ENCODE data around the gene ALK.

Gene ALK

DNA sequence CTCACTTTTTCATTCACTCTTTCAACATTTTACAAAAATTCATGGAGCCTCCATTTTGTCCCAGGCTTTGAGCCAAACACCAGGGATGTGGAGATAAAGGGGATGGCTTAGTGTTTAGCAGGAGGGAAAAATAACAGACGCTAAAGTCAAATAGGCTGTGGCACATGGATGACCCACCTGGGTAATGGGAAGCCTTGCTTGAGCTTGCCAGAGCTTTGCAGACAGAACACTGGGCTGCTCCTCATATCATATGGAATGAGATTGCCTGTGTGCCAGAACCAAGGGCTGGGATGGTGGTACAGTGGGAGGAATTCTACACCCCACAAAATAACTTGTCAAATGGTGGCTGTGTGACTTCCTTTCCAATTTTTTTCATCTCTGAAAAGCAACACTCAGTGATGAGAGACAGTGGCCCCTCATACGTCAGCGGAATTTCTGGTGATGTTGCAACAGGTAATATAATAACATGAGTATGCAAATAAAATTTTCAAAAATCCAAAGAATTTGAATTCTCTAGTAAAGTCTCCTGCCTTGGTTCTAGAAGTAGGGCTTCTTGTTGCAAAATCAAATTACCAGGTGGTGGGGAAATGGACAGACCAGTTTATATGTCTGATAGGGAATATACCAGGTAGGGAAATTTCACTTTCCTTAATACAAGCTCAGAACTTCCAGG lies 553.3 kb downstream of the ALK start:
- no peak for DNase-seq (ENCODE audit: low read depth in 2 of 2)

DNA sequence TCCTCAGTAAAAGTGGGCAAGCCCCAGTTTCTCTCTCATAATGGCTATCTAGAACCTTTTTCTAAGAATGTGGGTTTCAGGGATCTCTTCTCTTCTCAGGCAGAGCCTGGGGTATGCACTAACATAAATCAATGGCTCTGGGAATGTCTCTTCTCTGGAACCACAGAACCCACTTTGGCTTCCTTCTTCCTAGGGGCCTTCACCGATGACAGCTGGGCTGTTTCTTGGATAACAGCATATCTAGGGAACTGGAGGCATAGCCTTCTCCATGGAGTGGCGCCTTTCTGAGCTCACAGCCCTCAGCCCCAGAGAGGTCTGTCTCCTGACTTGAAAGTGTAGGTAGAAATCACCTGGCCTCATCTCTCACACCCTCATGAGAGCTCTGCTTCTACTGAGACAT lies 558.3 kb downstream of the ALK start:
- DNase-seq (ENCODE audit: low read depth in 2 of 2) = no peak

DNA sequence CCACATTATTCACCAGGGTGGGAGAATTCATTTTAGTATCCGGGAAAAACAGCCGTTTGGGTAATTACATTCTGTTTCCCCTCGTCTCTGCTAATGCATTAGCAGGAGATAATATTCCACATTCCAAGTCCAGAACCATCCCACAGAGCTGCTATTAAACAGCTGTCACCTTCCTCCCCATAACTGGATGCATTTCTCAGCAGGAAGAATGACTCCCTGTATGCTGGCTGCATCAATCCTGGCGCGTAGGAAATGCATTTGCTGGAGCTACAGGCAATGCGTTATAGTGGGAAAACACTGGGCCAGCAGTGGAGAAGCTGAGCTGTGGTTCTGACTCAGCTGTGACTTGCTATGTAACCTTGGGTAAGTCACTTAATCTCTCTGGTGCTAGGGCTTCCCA lies 560.2 kb downstream of the ALK start:
- no peak for DNase-seq (ENCODE audit: low read depth in 2 of 2)

DNA sequence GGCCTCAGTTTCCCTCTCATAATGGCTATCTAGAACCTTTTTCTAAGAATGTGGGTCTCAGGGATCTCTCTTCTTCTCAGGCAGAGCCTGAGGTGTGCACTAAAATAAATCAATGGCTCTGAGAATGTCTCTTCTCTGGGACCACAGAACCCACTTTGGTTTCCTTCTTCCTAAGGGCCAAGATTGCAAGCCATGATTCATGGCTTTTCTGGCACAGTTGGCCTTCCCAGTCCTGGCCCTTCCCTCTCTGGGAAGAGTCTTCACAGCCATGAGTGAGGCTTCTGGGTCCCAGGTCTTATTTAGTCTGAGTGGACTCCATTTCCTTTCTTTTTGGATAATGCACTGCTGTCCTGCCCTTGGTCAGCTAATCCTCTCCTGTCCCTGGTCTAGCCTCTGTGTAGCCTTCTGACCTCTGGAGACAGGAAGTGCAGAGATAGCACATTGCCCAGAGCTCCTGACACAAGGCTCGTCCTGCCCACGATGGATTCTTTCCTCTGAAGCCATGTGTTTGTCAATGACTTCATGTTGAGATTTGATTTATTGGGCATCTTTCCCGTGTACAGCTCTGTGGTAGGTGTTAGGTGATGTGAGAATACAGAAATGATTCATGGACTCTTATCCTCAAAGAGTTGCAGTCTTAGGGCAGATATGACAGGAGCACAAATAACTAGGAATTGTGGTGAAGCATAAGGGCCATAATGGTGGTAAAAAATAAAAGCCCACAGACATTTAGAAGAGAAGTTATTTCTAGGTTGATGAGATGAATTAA lies 561.2 kb downstream of the ALK start:
- DNase-seq (ENCODE audit: low read depth in 2 of 2) = no peak

DNA sequence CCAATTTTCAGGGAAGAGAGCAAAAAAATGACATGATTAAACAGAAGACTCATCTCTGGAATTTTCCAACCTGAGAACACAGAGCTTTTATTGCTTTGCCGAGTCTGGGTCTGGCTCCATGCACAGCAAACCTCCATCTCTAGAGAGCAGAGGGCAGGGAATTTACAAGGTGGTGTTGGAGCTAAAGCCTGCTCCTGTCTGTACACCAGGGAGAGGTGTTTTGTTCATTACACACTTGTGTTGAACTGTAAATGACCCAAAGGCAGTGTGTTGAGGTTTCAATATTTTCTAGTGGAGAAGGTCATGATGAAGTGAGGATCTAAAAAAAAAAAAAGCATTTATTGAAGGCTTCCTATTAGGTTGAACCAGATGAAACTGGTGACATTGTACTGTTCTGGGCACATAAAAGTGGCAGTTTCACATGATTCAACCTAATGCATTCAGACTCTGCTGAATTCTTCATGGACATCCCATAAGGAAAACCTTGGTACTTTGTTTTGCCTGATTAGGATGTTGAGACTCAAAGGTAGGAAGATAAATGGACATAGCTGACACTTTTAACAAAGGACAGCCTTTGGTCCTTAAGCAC lies 567.9 kb downstream of the ALK start:
- DNase-seq (ENCODE audit: low read depth in 2 of 2) = no peak

DNA sequence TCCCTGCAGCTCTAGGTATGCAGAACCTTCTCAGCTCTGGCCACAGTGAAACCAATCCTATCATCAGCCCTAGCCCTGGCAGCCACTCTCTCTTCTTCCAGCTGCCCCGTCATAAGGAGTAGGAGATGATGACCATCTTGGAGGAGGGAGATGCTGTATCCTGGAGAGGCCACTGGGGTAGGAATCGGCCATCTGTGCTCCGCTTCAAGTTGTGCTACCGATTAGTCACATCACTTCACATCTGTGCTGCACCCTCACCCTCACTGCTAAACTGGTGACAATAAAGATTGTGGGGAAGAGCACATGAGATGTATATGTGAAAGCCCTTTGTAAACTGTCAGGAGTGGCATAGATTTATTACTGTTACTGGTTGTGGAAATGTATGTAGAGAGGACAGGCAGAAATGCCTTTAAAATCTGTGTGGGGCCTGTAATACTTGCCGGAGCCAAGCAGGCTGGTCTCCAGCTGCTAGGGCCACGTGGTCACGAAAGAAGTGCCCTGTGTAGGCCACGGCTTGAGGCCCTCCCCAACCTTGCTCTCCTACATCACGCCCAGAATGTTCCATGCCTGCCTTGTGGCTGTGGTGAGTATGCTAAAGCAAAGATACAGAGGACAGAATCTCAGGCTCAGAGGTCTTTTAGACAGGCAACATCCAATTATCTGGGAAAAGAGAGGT lies 569.3 kb downstream of the ALK start:
- no peak for DNase-seq (ENCODE audit: low read depth in 2 of 2)

DNA sequence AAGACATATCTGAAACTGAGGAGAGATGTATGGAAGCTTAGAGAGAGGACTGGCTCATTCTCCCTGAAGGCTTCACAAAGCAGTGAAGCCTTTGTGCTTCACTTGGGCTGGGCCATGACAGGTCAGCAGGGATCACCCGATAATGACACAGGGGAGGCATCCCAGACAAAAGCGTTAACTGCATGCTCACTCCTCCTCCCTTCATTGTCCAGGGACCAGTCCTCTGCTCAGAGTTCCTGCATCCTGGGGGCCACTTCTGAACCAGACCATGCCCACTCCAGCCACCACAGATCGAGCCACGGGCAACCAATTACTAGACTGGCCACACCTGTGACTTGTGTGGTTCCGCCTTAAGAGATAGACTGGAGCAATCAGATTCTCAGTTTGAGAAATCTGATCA lies 570.1 kb downstream of the ALK start:
- DNase-seq (ENCODE audit: low read depth in 2 of 2) = no peak

DNA sequence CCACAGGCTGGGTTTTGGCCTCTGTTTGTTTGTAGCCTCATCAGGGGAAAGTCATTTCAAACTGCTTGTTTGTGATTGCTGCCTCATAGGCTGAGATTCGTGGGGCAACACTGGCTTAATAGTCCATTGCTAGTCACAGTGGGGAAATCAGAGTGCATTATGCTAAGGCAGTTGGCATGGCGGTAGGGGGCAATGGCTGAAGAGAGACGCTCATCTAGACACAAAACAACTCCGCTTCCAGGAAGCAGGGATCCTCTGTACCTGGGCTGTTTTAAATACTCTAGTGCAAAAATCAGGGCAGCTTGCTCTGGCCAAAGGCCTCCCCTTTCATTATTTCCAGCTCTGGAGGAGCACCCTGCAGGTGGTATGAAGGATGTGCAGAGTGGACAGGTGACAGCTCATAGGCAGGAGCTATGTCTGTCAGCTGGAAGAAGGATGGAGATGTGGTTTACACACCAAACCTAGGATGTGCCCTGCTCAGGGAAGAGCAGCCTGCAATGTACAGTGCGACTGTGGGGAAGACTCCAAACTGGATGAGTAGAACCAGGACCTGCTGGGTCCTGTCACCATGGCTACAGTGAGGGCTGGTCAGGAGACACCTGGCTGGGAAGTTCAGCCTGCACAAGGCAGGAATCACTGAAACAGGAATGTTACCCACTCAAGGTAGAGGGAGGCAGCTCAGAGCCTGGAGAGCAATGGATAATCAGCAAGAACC lies 571.9 kb downstream of the ALK start:
- DNase-seq (ENCODE audit: low read depth in 2 of 2) = no peak

DNA sequence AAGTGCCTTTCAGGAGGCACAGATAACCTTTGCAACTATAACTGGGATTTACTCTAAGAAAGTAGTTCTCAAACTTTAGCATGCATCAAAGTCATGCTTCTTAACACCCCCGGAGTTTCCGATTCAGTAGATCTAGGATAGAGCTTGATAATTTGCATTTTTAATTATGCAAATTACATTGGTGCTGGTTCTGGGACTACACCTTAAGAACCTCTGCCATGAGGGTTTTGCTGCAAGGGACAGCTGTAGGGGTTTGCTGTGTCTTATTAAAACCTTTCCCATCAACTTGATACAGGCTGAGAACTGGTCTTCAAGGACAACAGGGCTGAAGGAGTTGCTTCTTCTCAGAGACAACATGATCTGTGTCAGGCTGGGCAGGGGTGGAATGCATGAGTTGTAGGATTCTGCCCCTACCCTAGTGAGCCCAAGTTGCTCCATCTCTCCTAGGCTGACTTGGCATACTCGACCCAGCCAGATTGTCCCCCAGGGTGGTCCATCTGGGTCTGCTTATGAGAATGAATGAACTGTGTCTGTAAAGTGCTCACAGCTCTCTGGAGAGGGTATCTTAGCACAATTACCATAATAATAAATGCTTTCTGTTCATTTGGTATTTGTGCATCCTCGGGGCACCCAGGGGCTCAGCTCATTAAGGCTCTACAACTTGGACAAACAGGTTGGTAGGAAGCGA lies 573.5 kb downstream of the ALK start:
- no peak for DNase-seq (ENCODE audit: low read depth in 2 of 2)

DNA sequence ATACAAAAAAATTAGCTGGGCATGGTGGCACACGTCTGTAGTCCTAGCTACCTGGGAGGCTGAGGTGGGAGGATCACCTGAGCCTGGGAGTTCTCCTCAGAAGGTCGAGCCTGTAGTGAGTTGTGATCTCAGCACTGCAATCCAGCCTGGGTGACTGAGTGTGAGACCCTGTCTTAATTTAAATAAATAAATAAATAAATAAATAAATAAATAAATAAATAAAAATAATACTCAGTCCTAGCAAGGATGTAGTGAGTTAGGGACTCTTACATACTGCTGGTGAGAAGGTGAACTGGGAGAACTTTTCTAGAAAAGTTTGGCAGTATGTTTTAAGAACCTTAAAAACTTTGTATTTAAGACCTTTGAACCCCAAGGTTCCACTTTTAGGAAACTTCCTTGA lies 576.1 kb downstream of the ALK start:
- no peak for DNase-seq (ENCODE audit: low read depth in 2 of 2)

DNA sequence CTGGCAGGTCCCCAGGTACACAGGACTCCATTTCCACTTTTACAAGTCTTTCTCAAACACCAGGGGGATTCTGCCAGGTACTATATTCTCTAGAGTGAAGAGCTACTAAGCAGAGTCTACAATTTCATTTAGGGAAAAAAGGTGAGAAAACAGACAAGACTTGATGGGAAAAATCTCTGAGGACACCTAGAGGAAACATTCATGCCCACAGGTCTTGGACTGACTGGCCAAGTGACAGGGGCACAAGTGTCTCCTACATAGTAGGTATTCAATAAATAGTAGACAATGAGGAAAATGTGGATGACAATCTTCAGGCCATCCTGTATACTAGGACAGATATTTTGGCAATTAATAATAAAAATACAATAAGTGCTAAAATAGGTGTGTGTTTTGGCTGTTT lies 577.6 kb downstream of the ALK start:
- no peak for DNase-seq (ENCODE audit: low read depth in 2 of 2)

DNA sequence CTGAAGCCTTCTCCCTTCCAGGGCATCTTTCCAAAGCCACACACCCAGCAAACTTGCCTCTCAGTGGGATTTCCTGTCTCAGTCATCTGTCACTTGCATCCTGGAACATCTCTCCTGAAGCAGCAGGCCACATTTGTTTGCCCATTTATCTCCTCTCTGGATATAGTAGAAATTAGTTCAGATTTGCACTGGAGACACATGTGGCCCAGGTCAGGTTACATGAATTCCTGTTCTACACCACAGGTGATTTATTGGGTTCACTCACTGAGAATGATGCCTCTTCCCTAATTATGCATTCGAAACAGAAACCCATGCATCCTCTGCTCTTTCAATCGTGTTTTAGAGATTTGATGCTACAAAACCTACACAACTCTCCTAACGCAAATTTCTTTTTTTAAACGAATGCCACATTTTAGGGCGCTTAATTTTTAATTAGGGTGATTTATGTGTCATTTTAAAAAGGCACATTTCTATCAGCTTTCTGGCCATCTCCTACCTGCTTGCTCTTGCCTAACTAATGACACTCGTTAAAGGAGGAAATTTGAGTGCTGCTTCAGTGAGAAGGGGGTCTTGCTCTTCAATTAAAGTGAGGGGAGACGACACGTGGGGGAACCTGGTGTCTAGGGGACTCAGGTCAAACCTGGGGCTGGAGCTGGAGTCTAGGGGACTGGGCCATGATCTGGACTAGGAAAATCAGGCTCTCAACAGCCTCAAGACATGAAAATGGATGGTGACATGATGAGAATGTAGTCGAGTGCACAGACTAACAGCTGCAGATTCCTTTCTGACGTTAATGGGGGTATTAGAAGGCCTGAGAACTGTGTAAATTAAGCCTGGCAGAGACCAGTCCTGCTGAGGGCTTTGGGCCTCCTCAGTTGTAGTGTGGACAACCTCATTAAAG lies 584.8 kb downstream of the ALK start:
- no peak for DNase-seq (ENCODE audit: low read depth in 2 of 2)

DNA sequence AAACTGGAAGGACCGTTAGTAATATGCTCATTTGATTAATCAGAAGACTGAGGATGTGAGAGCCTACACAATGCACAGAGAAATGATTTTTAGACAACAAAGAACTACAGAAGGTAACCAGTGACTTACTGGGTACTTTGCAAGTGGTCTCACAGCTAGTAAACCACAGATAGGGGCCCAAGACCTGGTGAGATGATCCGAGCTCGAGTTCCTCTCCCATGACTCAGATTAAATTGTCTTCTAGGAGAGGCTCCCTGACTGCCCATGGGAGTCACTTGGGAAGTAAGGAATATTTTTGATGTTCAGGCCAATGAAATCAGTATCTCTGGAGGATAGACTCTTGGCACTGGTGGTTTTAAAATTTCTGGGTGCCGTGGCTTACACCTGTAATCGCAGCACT lies 586.0 kb downstream of the ALK start:
- DNase-seq (ENCODE audit: low read depth in 2 of 2) = no peak

DNA sequence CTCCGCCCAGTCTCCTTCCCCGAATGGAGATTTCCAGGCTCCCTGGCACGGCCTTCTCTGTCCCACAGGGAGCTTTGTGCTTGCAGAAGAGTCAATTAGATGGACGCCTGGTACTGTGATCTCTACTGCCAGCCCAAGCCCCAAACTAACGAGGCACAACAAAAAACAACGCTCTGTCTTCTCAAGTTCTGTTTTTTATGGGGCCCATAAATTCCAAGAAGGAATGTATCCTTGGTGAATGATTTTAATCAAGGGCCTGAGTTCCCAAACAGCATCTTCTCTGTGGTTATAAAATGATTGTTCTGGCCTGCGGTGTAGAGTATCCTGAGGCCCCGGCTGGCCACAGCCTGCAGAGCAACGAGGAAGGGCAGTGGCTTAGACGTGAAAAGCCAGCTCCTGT lies 586.7 kb downstream of the ALK start:
- DNase-seq (ENCODE audit: low read depth in 2 of 2) = no peak

DNA sequence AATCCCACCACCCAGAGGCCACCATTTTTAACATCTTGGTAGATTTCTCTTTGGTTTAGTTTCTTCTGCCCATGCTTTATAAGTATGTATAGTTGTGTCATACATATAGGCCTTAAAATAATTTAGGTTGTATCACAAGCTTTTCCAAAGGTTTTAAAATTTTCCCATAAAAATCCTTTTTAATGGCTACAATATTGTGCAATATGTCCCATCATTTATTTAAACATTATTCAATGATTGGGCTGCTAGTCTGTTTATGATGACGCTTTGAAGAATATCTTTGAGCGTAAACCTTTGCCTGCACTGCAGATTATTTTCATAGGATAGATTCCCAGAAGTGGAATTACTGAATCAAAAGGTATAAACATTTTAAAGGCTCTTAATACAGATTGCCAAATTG lies 588.8 kb downstream of the ALK start:
- DNase-seq (ENCODE audit: low read depth in 2 of 2) = no peak

DNA sequence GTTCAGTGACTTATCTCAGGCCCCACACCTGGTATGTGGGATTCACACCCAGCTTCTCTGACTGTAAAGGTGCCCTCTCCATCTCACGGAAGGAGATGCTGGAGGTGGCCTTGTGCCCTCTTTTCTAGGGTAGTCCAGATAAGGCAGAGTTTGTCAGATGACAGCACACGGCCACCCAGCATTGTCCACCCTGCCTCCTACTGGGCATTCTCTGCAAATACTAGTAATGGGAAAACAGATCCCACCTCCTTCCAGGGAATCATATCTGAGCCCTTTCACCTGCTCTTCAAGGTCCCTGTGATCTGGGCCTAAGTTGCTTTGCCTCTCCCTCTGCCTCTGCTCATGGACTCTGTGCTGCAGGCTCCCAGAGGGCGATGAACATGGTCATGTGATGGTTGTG lies 591.5 kb downstream of the ALK start:
- DNase-seq (ENCODE audit: low read depth in 2 of 2) = no peak

DNA sequence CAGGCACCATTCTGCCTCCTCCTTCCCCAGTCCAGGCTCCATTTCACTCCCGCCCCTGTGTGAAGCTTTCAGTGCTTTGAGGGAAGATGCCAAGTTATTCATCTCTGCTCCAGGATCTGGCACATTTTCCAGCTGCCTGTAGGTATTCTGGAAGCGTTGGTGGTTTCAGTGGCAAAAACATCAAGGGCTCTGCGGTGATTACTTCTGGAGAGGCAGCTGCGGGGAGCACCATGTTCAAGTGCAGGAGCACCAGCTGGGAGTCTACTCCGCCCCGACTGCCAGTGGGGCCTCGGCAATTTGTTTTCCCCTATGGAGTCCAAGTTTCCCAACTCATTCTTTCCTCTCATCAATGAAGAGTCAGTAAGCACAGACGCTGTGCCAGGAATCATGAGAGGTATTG lies 594.5 kb downstream of the ALK start:
- DNase-seq (ENCODE audit: low read depth in 2 of 2) = no peak

DNA sequence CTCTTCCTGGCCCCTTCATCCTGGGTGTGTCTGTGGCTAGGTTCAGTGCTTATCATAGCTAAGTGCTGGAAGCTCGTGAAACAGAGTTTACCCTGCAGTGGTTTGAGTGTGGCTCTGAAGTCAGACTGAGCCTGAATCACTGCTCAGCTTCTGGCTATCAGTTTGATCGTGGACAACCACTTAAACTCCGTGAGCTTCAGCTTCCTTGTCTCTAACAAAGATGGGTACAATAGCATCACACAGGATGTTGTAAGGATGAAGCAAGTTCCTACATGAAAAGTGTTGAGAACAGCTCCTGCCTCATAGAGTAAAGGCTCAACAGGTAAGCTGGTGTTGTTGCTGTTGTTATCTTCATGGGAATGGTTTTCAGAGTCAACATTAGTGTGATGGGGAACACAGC lies 595.8 kb downstream of the ALK start:
- DNase-seq (ENCODE audit: low read depth in 2 of 2) = no peak

DNA sequence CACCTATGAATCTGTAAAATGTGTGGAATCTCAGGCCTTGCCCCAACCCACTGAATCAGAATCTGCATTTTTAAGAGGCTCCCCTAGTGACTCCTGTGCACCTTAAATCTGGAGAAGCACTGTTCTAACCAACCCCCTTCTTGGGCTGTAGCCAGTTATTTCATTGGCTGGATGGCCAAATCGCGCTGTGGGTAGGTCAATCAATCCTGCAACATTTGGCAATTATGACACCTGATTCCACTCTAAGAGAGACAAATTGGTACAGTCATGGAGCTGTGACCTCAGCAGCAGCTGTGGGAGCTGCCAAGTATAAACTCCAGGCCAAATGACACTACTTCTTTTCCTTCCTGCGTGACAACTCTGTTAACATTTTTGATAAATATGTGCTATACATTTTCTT lies 597.4 kb downstream of the ALK start:
- DNase-seq (ENCODE audit: low read depth in 2 of 2) = no peak

DNA sequence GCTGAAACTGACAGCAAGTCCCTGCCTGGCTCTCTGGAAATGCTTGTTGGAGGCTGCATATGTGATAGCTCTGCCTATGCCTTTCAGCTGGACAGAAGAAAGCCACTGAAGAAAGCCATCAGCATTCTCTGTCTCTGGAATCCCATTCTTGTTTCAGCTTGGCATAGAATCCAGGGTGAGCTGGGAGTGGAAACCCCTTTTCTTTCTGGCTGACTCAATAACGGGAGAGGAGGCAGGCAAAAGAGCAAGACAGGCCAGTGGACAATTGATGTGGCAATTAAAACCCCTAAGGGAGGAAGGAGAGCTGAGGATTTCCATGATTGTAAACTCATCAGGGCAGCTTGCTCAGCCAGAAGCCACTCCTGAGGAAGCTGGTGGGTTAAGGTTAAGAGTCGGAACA lies 598.1 kb downstream of the ALK start:
- no peak for DNase-seq (ENCODE audit: low read depth in 2 of 2)

DNA sequence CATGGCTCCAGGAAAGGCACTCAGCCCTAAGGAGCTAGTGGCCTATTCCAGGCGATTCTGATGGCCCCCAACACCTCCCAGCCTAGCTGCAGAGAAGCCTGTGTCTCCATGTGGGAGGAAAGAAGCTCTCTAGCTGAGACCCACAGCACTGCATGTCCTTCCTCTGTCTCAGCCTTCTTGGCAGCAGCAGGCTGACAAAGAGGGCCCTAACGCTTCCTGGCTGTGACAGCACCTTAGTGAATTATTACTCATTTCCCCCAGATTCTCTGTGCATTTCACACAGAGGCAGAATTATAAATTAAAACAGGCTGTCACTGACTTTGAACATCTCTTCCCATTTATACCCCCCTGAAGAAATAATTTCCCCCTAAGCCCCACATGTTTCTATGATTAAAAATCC lies 599.4 kb downstream of the ALK start:
- DNase-seq (ENCODE audit: low read depth in 2 of 2) = no peak

All from stimulated activated CD8-positive, alpha-beta memory T cell treated with anti-CD3 and anti-CD28 coated beads, Interleukin-2, amount 100 ng/mL, for 48 hours (primary cell).